T-helper 1 cell (primary cell): Measurements from ENCODE around the gene PBX1.
"Not testable (repeated sequence)": the region's sequence is repeated elsewhere in the genome, so short reads cannot be mapped to it uniquely, and the experiment has no call there.

Experiments
- DNase-seq, 5 donors: peaks; one replicate each; pipeline ENCODE4 v3.0.0-alpha.2; 2012 to 2020

Gene PBX1

GRCh38 chr1:164644268-164644667 is 85.3 kb downstream of the PBX1 start:
- no peak for DNase-seq

DNA sequence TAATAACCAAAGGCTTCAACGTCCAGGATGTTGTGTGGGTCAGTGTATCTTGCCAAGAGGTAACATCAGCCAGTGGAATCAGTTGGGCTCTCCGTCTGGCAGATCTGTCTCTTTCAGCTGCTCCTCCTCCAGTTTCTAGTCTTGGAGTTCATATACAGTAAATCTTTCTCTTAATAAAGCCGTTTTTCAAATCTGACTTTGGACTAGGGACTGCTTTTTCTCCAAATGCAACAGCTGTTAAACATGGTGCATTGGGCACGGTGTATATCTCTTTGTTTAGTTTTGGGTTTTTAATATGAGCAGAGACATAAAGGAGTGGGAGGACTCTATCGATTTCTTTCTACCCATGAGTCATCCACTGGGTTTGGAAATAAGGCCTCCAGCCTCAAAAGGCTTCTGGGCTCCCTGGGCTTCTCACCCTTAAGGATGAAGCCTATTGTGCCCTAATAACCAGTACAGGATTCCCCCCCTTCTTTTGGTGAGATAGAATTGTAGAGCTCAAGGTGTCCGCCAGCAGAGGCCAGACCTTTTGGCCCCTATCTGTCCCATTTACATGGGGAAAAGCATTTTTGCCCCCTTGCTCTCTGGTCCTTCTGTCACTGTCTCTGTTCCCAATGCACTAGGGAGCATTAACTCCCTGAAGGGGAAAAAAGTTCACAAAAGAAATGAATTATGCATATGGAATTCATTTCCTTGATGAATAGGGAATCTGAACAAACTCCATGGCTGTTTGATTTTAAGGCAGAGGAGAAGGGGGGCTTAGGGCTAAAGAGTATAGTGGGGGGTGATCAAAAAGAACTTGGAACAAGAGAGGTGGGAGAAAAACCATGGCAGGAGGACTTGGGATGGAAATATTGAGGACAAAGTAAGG is 86.0 kb downstream of the PBX1 start:
- no peak for DNase-seq

GRCh38 chr1:164645921-164646320 is 86.9 kb downstream of the PBX1 start:
- DNase-seq: no peak

GRCh38 chr1:164647211-164647610 is 88.2 kb downstream of the PBX1 start:
- DNase-seq: no peak

GRCh38 chr1:164648636-164649035 is 89.7 kb downstream of the PBX1 start:
- no peak for DNase-seq

DNA sequence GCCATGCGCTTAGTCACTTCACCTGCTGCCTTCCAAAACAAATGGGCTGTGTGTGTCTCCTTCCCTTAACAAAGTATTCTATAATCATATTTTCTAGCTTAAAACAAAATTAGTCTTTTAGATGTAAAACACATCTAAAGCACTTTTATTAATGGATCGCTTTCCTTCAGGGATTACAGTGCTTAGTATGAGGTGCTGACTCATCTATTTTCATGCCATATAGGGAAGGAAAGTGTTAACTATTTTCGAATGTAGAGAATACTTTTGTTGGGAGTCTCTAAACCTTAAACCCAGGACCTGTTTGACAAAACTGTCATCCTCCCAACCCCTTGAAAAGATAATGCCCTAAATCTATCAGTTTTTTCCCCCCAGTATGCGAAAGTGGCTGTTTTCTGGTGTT is 90.2 kb downstream of the PBX1 start:
- DNase-seq: no peak

GRCh38 chr1:164650531-164650930 is 91.5 kb downstream of the PBX1 start:
- DNase-seq: no peak

DNA sequence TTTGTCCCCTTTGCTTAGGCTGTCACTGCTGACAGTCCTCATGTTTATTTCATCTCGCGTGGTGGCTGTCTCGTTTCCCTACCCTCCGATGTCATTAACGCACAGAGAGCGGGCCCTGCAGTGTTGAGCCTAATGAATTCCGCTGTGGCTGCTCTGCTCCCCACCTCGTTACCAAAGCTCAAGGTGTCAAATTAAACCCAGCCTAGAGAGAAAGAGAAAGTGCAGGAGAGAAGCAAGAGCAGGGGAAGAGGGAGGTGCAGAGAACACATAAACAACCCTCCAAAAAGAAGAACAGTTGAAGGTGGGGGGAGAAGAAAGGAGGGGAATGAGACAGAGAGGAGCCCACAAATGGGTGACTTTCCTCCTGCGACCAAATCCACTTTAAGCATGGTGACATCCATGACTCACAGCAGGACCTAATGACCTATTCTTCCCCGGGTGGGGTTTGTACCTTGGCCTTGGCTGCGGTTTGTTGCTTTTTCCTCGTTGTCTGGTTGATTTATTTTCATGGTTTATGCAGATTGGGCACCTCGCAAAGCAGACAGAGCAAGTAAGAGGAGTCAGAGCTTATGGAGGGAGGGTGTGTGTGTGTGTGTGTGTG is 92.5 kb downstream of the PBX1 start:
- DNase-seq: no peak

DNA sequence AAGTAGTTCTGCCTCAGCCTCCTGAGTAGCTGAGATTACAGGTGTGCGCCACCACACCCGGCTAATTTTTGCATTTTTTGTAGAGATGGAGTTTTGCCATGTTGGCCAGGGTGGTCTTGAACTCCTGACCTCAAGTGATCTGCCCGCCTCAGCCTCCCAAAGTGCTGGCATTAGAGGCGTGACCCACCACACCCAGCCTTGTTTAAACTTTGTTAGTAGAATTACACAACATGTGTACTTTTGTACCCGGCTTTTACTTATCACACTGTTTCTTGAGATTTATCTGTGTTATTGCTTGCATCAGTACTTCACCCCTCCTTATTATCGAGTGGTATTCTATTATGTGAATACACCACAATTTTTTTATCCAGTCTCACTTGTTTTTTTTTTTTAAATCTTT is 94.0 kb downstream of the PBX1 start:
- DNase-seq: not testable (repeated sequence)

GRCh38 chr1:164653705-164654104 is 94.7 kb downstream of the PBX1 start:
- no peak for DNase-seq

DNA sequence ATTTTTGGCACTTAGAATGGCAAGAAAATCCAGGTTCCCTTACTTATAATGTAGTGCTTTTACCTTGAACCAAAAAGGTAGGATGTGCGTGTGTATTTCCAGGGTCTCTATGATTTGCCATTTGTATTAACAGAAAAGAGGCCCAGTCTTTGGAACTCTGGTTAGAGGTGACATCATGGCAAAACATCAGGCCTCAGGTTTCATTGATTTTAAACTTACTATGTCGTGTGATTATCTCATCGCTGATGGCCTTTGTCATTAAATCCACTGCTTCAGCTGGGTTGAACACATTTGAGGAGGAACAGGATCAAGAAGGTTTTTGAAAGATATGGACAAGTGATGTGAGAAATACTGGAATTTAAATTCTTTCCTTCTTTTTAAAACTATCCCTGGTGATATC is 95.2 kb downstream of the PBX1 start:
- DNase-seq: no peak

GRCh38 chr1:164658864-164659263 is 99.9 kb downstream of the PBX1 start:
- no peak for DNase-seq

DNA sequence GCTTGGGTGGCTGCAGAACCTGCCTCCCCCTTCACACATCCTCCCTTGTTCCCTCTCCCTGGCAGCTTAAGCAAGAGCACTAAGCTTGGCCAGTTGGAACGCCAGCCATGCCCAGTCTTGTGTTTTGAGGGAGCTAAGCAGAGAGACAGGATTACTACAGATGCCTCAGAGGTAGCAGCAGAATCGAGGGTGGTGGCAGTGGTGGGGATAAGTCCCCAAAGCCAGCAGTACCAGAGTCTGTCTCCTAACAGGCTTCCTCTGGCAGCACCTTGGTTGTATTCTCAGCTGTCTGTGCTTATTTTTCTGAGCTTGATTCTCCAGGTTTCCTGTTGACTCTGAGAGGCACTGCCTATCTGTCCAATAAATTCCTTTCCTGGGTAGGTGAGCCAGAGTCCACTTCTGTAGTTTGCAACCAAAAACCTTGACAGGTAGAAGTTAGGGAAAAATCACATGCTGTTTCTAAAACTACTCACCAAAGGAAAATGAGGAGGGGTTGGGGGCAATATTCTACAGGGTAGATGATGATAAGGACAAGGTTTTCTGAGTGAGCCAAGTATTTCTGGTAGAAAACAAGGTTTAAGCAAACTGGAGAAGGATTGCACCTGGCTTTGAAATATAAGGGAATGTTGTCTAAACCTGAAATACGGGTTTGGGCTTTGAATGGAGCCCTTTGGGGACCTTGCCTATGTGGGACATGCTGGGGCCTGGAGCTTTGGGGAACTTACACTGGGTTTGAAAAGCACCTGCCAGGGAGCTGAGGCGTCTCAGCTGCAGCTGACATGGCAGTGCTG is 100.8 kb downstream of the PBX1 start:
- DNase-seq: no peak

GRCh38 chr1:164660412-164660772 is 101.4 kb downstream of the PBX1 start:
- DNase-seq: peak in 1 of 5 donors; percentile 43

GRCh38 chr1:164660775-164661174 is 101.8 kb downstream of the PBX1 start:
- DNase-seq: no peak

GRCh38 chr1:164662462-164662861 is 103.5 kb downstream of the PBX1 start:
- no peak for DNase-seq

- no peak for DNase-seq
Observed at GRCh38 chr1:164662955-164663354, 104.0 kb downstream of the PBX1 start.

GRCh38 chr1:164664127-164664526 is 105.1 kb downstream of the PBX1 start:
- DNase-seq: no peak

GRCh38 chr1:164667001-164667400 is 108.0 kb downstream of the PBX1 start:
- no peak for DNase-seq

- no peak for DNase-seq
Observed at GRCh38 chr1:164667600-164667999, 108.6 kb downstream of the PBX1 start.

- no peak for DNase-seq
Observed at GRCh38 chr1:164668491-164669400, 109.8 kb downstream of the PBX1 start.

- no peak for DNase-seq
Observed at GRCh38 chr1:164670026-164670425, 111.0 kb downstream of the PBX1 start.

DNA sequence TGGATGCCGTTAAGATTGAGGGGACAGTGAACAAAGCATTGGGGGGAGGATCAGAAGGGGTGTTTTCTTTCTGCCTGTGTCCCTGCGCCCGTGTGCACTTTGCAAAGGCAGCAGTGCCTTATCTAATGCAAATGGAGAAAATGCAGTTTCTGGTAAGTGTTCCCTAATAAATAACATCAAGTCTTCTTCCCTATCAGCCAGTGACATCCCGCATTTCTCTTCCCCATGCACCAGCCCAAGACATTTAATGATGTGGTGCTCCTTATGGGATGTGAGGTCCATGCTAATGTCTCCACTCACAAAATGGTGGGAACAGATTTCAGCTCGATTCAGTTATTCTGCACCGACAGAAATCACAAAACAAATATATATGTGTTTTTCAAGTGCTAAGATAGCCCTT is 111.8 kb downstream of the PBX1 start:
- no peak for DNase-seq
